Stimulated activated CD8-positive, alpha-beta memory T cell treated with anti-CD3 and anti-CD28 coated beads, Interleukin-2, amount 100 ng/mL, for 1 hour (primary cell): ENCODE results near the gene COL26A1.
"Not testable (repeated sequence)": the region's sequence is repeated elsewhere in the genome, so short reads cannot be mapped to it uniquely, and the experiment has no call there.

Experiments
- DNase-seq, 2 donors: peaks; one replicate each; pipeline ENCODE4 v3.0.0-alpha.2; 2020; ENCODE audit warnings: low read depth in 2 of 2

The COL26A1 gene

GRCh38 chr7:101550641-101551541 lies 188.2 kb downstream of the COL26A1 start:
- no peak for DNase-seq

- no peak for DNase-seq
These were observed 190.5 kb downstream of the COL26A1 start for GRCh38 chr7:101553018-101553770.

DNA sequence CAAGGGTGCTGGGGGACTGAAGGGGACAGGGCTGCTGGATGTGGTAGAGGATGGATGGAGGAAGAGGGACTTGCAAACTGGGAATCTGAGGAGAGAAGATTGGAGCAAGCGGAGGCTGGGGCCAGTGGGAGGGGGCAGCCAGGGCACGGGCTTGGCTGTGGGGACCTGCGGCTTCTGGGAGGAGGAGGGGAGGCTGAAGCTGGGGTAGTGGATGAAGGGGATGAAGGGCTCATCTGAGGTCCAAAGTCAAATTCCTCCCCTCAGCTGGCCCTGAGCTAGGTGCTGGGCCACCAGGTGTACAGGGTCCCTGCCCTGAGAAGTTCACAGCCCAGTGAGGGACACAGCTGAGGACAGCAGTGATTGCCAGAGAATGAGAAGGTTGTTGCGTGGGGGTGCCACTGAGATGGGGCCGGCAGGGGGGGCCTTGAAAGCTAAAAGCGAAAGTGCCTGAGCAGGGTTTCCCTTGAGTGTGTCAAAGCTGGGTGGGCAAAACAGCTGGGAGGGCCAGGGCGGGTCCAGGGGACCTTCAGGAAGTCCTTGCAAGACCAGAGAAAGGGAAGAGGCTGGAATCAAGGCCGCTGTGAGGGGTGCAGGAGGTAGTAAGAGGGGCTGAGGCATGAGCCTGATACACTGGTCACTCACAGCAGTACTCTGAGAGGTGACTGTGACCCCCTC lies 191.2 kb downstream of the COL26A1 start:
- DNase-seq: no peak

GRCh38 chr7:101554584-101555268 lies 192.1 kb downstream of the COL26A1 start:
- DNase-seq: no peak

GRCh38 chr7:101555269-101555920 lies 192.7 kb downstream of the COL26A1 start:
- no peak for DNase-seq

- DNase-seq: no peak
These were observed 193.2 kb downstream of the COL26A1 start for GRCh38 chr7:101555921-101556275.

GRCh38 chr7:101556453-101556968 lies 193.8 kb downstream of the COL26A1 start:
- DNase-seq: no peak

- DNase-seq: no peak
These were observed 194.7 kb downstream of the COL26A1 start for GRCh38 chr7:101557421-101557820.

- no peak for DNase-seq
These were observed 195.5 kb downstream of the COL26A1 start for GRCh38 chr7:101557978-101558741.

GRCh38 chr7:101558742-101559325 lies 196.2 kb downstream of the COL26A1 start:
- DNase-seq: no peak

DNA sequence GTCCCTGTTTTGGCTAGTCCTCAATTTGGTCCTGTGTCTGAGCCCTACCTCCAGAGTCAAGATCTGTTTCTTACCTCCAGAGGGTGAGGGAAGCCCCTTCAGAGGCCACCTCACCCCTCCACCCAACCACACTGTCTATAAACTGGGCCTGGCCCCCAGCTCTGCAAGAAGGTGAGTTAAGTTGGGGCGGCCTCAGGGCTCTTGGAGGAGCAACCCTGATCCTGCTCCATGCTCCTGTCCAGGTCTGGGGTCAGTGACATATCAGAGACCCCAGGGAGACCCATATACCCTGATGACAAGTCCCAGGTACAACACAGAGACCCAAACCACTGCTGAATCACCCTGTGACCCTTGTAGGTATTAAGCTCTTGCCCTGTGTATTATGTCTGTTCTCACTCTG lies 196.9 kb downstream of the COL26A1 start:
- DNase-seq: no peak

GRCh38 chr7:101560021-101560420 lies 197.3 kb downstream of the COL26A1 start:
- not testable (repeated sequence) for DNase-seq

DNA sequence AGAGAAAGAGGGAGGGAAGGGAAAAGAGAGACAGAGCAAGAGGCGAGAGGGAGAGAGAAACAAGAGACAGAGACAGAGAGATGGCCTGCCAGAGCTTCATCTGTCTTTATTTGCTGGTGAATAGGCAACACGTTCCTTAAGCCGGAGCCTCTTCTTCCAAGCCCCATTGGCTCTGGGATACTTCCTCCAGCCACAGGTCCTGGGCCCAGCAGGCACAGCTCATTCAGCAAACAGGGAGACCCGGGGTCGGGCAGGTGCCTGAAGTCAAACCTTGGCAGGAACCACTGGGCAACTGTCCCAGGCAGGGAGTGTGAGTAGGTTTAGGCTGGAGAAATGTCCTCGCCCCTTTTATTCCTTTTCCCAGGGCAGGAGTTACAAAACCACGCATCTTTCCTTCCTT lies 198.2 kb downstream of the COL26A1 start:
- no peak for DNase-seq

DNA sequence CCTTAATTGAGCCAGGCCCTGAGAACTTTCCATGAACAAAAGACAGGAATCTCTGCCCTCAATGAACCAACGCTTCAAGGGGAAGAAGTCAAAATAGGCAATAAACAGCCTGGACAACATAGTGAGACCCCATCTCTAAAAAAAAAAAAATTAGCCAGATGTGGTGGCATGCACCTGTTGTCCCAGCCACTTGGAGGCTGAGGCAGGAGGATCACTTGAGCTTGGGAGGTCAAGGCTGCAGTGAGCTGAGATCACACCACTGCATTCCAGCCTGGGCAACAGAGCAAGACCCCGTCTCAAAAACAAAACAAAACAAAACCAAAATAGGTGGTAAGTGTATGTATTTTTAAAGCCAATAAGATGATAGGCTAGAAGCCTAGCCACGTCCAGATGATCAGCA lies 198.6 kb downstream of the COL26A1 start:
- not testable (repeated sequence) for DNase-seq

DNA sequence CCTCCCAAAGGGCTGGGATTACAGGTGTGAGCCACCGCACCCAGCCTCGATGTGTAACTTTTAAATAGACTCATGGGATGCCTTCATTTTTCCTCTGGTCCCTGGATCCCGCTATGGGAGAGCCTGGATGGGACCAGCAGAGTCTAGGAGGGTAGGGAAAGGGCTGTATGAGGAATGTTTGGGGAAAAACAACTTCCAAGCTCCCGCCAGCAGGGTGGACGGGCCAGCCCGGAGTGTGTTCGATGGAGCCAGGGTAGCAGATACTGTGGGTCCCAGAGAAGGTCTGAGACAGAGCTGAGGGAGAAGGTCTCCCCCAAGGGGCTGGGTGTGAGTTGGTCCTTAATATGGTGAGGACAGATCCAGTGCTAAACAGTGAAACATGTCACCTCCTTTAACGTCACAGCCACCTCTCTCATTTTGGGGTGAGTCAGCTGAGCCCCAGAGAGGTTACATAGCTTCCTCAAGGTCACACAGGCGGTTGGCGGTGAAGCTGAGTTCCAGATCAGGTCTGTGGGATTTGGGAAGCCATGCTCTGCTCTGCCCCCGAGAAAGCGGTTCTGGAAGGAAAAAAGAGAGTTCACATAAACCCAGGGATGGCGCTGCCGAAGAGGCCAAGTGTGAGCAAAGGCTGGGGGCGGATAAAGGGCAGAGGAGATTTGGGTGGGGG lies 200.0 kb downstream of the COL26A1 start:
- no peak for DNase-seq

GRCh38 chr7:101563198-101563901 lies 200.7 kb downstream of the COL26A1 start:
- no peak for DNase-seq

GRCh38 chr7:101563943-101564777 lies 201.5 kb downstream of the COL26A1 start:
- DNase-seq: no peak

DNA sequence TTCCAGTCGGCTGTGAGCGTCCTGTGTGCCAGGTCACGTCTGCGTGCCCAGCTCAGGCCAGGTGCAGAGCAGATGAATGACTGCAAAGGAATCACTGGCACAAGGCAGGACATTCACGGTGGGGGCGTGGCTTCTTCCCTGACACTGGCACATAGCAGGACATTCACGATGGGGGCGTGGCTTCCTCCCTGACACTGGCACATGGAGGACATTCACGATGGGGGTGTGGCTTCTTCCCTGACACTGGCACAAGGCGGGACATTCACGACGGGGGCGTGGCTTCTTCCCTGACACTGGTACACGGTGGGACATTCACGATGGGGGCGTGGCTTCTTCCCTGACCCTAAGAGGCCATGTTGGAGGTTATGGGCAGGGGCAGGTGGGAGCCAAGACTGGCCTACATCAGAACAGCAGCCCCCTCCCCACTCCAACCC lies 202.1 kb downstream of the COL26A1 start:
- DNase-seq: no peak
